HG02884 (cell line): ENCODE data around the gene CEP112.

Experiments used
- ATAC-seq: cut with Tn5 transposase; IDR thresholded peaks from one replicate; pipeline ENCODE4 v1.9.1; 2021; ENCODE audit warnings: mild to moderate bottlenecking, moderate library complexity; ENCODE audit not compliant: unreplicated experiment

The CEP112 gene

GRCh38 chr17:65626451-65626850, 565.5 kb downstream of the CEP112 start:
- no peak for ATAC-seq

DNA sequence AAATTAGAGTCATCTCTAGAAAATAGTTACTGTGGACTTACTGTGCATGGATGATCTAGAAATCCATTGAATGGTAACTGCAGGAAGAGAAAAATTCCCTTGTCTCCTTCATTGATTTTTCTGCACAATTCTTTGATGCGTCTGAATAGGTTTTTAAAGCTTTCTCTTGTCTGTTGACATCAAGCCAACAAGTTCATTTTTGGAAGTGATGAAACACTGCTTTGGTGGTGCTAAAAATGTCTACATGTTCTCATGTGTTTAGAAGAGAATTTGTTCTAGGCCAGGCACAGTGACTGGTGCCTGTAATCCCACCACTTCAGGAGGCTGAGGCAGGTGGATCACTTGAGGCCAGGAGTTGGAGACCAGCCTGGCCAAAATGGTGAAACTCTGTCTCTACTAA, 573.4 kb downstream of the CEP112 start:
- no peak for ATAC-seq

DNA sequence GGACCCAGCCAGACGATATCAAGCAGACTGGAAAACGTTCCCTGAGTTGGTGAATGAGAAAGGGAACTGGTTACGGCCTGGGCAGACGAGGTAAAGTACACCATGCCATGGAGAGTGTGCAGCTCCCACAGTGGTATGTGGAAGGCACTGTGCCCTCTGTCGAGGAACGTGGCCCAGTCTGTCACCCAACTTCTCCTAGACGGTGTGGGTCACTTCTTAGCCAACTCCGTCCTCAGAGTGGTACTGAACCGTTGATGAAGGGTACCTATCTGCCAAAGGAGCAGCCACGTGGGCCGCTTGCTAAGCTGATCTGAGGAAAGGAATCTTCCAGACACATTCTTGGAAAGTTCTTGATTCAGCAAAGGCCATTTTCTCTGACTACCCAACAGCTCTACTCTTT, 574.4 kb downstream of the CEP112 start:
- no peak for ATAC-seq

GRCh38 chr17:65609749-65610148, 582.2 kb downstream of the CEP112 start:
- ATAC-seq = no peak

GRCh38 chr17:65609286-65609685, 582.6 kb downstream of the CEP112 start:
- no peak for ATAC-seq

DNA sequence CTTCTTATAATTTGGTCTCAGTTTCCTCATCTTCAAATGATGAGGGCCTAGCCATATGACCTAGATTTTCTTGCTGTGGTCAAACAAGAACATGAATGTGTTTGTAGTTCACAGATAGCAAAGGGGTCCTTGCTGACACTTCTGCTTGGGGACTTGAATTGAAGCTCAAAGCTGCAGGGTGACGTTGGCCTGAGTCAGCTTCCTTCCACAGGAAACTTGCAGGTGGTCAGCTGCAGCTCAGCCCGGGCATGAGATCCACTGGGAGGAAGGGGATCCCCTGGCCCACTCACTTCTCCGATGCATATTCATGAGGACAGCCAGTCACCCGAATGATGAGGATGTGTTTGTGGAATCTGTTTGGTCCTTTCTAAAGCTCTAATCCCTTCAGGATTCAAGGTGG, 587.9 kb downstream of the CEP112 start:
- no peak for ATAC-seq

- no peak for ATAC-seq
Measured at GRCh38 chr17:65601881-65602280, 590.1 kb downstream of the CEP112 start.

GRCh38 chr17:65601145-65601544, 590.8 kb downstream of the CEP112 start:
- ATAC-seq = no peak

- no peak for ATAC-seq
Measured at GRCh38 chr17:65600518-65600917, 591.4 kb downstream of the CEP112 start.

DNA sequence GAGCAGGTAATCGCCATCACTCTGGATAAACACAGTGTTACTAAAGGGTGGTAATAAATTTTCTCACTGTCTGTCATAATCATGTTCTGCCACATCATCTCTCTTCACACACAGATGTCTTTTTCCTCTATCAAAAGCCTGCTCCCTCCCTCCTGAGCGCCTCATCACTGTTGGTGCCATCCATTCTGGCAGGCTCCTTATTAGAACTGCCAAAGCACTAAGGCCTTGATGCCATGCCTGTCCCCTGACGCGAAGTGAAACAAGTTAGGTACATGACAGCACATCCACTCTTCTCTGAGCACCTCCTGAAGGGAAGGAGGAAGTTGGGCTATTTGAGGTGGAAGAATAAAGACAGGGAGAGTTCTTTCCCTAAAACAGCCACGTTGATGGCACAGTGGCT, 592.3 kb downstream of the CEP112 start:
- no peak for ATAC-seq

GRCh38 chr17:65598746-65599145, 593.2 kb downstream of the CEP112 start:
- no peak for ATAC-seq

DNA sequence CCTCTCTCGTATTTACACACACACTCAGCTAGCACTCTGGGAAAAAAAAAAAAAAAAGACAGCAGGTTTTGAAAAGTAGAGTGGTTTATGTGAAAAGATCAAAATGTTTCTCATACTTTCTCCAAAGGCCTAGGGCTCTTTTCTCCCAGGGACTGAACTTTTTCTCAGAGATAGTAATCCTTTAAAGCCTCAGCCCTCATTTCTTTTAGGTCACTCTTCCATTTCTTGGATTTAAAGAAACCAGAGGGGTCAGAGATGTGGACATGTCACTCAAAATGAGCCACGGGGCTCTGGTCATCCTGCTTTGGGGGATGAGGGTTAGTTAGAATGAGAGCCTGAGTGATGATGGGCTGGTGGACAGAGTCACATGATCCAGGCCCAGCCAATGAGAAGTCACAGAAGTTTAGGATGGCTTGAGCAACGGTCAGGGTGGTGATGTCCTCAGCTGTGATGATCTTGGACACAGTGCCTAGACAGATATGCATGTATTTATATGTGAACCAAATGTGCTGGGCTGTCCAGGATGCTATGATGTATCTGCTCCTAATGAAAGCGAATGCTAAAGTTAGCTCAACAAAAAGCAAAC, 596.8 kb downstream of the CEP112 start:
- ATAC-seq = no peak

GRCh38 chr17:65593855-65594845, 597.8 kb downstream of the CEP112 start:
- no peak for ATAC-seq

DNA sequence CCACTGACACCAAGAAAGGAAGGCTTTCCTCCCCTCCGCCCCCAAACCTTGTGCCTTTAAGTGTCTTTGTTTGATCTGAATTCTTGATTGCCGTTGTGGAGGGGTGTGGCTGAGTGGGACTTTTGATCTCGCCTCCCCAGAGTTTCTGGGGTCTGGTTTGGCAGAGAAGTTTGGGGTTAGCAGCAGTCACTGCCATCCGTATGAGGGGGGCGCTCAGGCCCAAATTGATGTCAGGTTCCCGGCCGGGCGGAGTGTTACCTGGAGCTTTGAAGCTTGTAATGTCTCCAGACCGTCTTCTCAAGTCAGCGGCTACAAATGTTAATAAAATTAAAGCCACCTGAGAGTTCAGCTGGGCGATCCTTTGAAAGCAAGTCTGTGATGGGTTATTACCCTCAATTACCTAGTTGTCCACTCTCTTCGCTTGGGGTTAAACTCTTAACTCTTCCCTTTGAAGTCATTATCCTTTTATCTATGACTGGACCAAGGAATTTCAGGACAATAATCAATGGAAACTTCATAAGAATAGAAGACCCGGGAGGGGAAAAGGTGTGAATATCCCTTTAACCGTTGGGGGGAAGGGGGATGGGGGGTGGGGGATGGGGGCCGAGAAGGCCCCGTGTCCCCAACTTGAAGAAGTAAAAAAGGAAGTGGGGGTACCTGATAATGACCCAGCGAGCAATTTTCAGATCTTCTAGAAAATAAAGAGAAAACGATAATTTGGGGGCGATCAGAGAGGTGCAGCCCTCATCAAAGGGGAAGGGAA, 598.7 kb downstream of the CEP112 start:
- no peak for ATAC-seq

- no peak for ATAC-seq
Measured at GRCh38 chr17:65592125-65592965, 599.6 kb downstream of the CEP112 start.

DNA sequence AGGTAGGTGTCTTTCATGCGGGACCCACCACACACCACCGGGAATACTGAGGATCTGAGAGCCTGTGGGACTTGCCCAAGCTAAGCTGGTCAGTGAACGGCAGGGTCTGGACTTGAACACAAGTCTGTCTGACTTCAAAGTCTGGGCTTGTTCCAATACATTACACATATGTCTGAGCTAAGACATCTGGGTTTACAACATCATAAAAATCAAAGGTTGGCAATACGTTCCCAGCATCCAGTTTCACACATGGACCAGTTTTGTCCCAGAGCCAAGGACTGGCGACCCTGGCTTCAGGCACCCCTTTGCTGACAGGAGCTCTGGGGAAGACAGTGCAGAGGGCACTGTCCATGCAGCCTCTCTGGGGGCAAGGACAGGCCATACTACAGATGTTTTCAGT, 602.6 kb downstream of the CEP112 start:
- ATAC-seq = no peak

GRCh38 chr17:65588181-65588808, 603.6 kb downstream of the CEP112 start:
- no peak for ATAC-seq

DNA sequence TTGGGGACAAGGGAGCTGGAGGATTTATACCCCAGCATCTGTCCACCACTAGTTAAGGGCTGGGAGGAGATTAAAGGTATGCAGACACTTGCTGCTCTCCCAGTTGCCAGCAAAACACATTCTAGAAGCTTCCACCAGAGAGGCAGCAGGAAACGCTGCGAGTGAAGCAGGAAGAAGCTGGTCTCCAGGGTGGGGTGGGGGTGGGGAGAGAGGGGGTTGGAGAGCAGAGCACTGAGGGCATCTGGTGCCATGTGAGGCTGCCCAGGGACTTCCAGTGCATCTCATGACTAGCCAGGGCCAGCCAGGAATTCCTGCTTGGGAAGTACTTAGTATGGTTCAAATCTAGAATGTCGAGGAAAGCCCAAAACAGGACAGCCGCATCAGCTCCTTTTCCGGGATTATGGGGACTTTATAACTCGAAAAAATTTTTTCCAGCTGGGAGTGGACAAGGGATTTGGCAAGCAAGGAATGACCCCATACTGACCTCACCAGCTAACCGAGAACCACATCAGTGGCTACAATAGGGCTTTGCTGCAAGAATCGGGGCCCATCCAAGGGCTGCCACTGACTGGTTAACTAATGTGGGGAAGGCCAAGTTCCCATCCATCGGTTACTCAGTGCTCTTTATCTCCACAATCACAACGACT, 604.3 kb downstream of the CEP112 start:
- ATAC-seq = no peak

GRCh38 chr17:65586899-65587298, 605.0 kb downstream of the CEP112 start:
- no peak for ATAC-seq
